SK-N-SH (cell line): ENCODE results near the gene PDGFB.
A peak's percentile ranks its signal among the peaks of the same experiment; 100 is the strongest.

Experiments used
- CTCF ChIP-seq: fragments of 200-600 bp; sonication (generic); IDR thresholded peaks from 2 replicates; pipeline ENCODE4 v1.6.1; 2017; ENCODE audit warnings: antibody characterized with exemption, mild to moderate bottlenecking, moderate library complexity
- EP300 ChIP-seq, 2 experiments: IDR thresholded peaks; 2 replicates each; pipeline versions ENCODE4 v1.4.0 to v1.6.1; 2012; ENCODE audit warnings: borderline replicate concordance in 1 of 2, low read depth in 1 of 2, low read length in 1 of 2
- FOSL2 ChIP-seq: IDR thresholded peaks from 2 replicates; pipeline ENCODE4 v1.4.0; 2012; ENCODE audit warnings: low read depth, mild to moderate bottlenecking, moderate library complexity, borderline replicate concordance
- FOXM1 ChIP-seq: IDR thresholded peaks from 2 replicates; pipeline ENCODE4 v1.4.0; 2012; ENCODE audit warnings: low read depth, mild to moderate bottlenecking
- GABPA ChIP-seq: IDR thresholded peaks from 2 replicates; pipeline ENCODE4 v1.4.0; 2012; ENCODE audit warnings: low read depth, mild to moderate bottlenecking
- JUND ChIP-seq: IDR thresholded peaks from 2 replicates; pipeline ENCODE4 v1.4.0; 2012
- POLR2AphosphoS5 ChIP-seq: IDR thresholded peaks from 2 replicates; pipeline ENCODE4 v1.6.1; 2012; ENCODE audit warnings: low read depth, low read length
- SMC3 ChIP-seq: IDR thresholded peaks from 2 replicates; pipeline ENCODE4 v1.6.1; 2012; ENCODE audit warnings: low read depth, low read length, improper control_type of control experiment
- USF1 ChIP-seq: IDR thresholded peaks from 2 replicates; pipeline ENCODE4 v1.4.0; 2012; ENCODE audit warnings: low read depth, borderline replicate concordance

- TF ChIP-seq EP300 (IDR thresholded peaks at IDR 0.05; ENCODE audit: borderline replicate concordance in 1 of 2, low read depth in 1 of 2, low read length in 1 of 2) (no peak), FOXM1 (no peak), POLR2AphosphoS5 (no peak), SMC3 (no peak), CTCF (no peak), GABPA (no peak), JUND (no peak), USF1 (no peak), FOSL2 (peak; percentile 25; the same call in 1 of the 2 replicates)
Measured at GRCh38 chr22:39214383-39215069, 30.3 kb downstream of the PDGFB start.
